ENCODE results near the gene RBM27.
"Not testable (repeated sequence)": the region's sequence is repeated elsewhere in the genome, so short reads cannot be mapped to it uniquely, and the experiment has no call there.

RBM27 gene

DNA sequence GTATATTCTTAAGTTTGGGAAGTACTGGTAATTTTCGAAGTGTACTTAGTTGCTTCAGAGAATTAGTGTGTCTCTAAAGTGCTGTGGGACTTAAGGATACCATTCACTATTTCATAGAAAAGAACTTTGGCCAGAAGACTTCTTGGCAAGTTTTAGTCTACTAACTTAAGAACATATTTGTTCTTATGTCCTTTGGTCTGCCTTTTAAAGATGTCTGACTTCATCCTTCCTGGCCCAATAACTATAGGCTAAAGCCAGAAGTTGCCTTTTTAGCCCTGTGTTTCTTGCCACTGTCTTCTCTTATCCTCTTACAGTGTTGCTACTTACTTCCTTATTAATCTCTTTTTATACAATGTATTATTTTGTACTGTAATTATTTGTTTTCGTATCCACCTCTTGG, 6.3 kb downstream of the RBM27 start:
- DNase-seq (ENCODE audit: low read depth), result no peak
- no peak for TF ChIP-seq CTCF (conservative IDR thresholded peaks at IDR 0.05; ENCODE audit: low read depth, low read length)
- no peak overlapping the region for H3K4me3 ChIP-seq (ENCODE audit: low read length)

GRCh38 chr5:146210810-146211209, 7.4 kb downstream of the RBM27 start:
- not testable (repeated sequence) for H3K4me3 ChIP-seq (ENCODE audit: low read length); DNase-seq (ENCODE audit: low read depth)

GRCh38 chr5:146213210-146213826, 9.9 kb downstream of the RBM27 start:
- no peak overlapping the region for H3K4me3 ChIP-seq (ENCODE audit: low read length)
- peak; percentile 69 for DNase-seq (ENCODE audit: low read depth)
- no peak for TF ChIP-seq CTCF (conservative IDR thresholded peaks at IDR 0.05; ENCODE audit: low read depth, low read length)

- H3K4me3 ChIP-seq (ENCODE audit: low read length); DNase-seq (ENCODE audit: low read depth): not testable (repeated sequence)
These were observed 11.5 kb downstream of the RBM27 start for GRCh38 chr5:146214881-146215280.

- no peak overlapping the region for H3K4me3 ChIP-seq (ENCODE audit: low read length)
- TF ChIP-seq CTCF (conservative IDR thresholded peaks at IDR 0.05; ENCODE audit: low read depth, low read length), result no peak
- DNase-seq (ENCODE audit: low read depth), result no peak
These were observed 14.8 kb downstream of the RBM27 start for GRCh38 chr5:146218168-146218567.

DNA sequence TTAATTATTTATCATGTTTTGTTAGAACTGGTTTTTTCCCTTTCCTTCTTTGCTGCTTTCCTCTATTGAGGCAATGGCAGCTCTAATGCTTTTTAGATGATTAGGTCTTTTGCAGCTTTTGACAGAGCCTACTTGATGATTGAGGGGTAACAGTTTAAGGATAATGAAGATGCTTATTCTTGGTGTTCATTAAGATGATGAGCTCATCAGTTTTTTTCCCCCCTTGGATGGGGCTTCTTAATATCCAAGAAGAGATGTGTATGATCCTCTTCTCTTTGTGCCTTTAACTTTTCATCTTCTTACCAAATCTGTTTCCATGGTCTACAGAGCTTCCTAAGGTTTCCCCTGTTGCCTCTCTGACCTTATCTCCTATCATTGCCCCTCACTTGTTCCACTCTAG, 15.8 kb downstream of the RBM27 start:
- TF ChIP-seq CTCF (conservative IDR thresholded peaks at IDR 0.05; ENCODE audit: low read depth, low read length), result no peak
- no peak overlapping the region for H3K4me3 ChIP-seq (ENCODE audit: low read length)
- no peak for DNase-seq (ENCODE audit: low read depth)

DNA sequence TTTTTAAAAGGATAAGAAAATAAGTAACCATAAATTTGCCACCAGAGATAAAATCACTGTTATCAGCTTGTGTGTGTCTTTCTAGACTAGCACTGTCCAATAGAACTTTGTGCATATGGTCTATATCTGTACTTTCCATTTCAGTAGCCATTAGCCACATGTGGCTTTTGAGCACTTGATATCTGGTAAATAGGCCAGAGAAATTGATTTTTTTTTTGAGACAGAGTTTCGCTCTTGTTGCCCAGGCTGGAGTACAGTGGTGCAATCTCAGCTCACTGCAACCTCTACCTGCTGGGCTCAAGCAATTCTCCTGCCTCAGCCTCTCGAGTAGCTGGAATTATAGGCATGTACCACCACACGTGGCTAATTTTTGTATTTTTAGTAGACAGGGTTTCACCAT, 17.8 kb downstream of the RBM27 start:
- DNase-seq (ENCODE audit: low read depth), result no peak
- TF ChIP-seq CTCF (conservative IDR thresholded peaks at IDR 0.05; ENCODE audit: low read depth, low read length), result no peak
- H3K4me3 ChIP-seq (ENCODE audit: low read length), result no peak overlapping the region

GRCh38 chr5:146222005-146222404, 18.6 kb downstream of the RBM27 start:
- H3K4me3 ChIP-seq (ENCODE audit: low read length), result no peak overlapping the region
- TF ChIP-seq CTCF (conservative IDR thresholded peaks at IDR 0.05; ENCODE audit: low read depth, low read length), result no peak
- no peak for DNase-seq (ENCODE audit: low read depth)
